GM19328 (cell line): Measurements from ENCODE around the gene DAB1.
"Not testable (repeated sequence)": the region's sequence is repeated elsewhere in the genome, so short reads cannot be mapped to it uniquely, and the experiment has no call there.

Source experiments
- ATAC-seq: cut with Tn5 transposase; IDR thresholded peaks from one replicate; pipeline ENCODE4 v1.9.1; 2021; ENCODE audit warnings: mild to moderate bottlenecking, moderate library complexity; ENCODE audit not compliant: unreplicated experiment

DAB1 gene

DNA sequence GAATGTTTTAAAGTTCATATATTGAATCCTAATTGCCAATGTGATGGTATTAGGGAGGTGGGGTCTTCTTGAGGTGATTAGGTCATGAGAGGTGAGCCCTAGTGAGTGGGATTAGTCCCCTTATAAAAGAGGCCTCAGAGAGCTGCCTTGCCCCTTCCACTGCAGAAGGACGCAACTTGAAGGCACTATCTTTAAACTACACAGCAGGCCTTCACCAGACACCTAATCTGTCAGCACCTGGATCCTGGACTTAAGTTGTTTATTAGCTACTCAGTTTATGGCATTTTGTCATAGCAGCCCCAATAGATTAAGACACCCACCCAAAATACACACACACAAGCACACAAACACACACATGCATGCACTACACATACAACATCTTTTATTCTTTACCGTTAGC lies 61.4 kb downstream of the DAB1 start:
- no peak for ATAC-seq

GRCh38 chr1:57361516-57361915 lies 62.3 kb downstream of the DAB1 start:
- ATAC-seq, result no peak

DNA sequence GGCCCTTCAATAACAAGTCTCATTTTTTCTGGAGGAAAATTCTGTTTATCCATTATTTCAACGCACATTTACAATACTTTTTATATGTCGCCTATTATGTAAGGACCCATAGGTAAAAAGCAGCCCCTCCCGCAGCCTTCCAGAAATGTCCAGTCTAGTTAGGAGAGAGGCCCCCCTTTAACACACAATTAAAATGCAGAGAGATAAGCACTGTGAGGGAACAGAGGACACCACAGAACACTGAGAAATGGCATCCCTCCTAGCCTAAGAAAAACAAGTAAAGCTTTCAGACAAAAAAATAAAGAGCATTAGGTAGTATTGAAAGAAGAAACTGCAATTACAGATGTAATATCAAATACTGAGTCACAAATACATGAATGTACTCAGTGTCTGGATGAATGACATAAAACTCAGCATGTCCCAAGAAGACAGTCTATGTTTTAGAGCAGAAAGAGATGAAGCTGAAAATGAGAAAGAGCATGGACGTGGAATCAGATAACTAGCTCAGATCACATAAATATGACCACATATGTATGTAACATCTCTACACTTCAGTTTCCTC lies 62.9 kb downstream of the DAB1 start:
- no peak for ATAC-seq

- ATAC-seq, result no peak
Observed at GRCh38 chr1:57357462-57357861, 66.4 kb downstream of the DAB1 start.

- no peak for ATAC-seq
Observed at GRCh38 chr1:57353654-57354053, 70.2 kb downstream of the DAB1 start.

DNA sequence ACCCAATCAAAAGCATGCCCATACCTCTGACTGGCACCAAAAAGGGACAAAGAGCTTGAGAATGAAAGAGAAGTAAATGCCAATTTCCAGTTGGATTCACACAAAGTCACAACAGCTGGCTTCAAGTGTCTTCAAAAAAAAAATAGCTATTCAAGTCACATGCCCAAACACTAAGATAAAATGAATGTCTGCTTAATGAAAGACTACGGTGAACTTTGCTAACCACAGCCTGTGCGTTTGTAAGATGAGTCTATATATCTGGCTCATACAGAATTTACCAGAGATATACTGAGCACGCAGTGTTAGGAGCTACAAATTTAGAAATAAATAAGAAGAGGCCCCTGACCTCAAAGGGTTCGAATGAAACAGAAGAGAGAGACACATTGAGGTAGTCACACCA lies 73.2 kb downstream of the DAB1 start:
- no peak for ATAC-seq

GRCh38 chr1:57348921-57349320 lies 74.9 kb downstream of the DAB1 start:
- ATAC-seq, result no peak

DNA sequence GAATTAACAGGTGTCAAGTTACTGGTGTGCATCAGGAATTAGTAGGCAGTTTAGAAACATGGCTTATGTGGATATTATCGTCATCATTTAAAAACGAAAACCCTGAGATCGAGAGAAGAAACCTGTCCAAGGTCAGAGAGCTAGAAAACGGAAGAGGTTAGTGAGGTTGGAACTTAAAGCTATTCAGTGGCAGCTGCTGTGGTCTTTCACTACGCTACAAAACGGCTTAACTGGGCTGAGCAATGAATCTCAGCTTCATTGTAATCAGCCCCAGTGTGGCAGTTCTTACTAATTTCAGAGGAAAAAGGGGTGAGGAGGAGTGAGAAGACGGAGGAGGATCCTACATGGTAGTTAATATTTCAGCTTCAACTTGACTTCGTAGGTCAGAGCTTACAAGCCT lies 77.9 kb downstream of the DAB1 start:
- no peak for ATAC-seq

DNA sequence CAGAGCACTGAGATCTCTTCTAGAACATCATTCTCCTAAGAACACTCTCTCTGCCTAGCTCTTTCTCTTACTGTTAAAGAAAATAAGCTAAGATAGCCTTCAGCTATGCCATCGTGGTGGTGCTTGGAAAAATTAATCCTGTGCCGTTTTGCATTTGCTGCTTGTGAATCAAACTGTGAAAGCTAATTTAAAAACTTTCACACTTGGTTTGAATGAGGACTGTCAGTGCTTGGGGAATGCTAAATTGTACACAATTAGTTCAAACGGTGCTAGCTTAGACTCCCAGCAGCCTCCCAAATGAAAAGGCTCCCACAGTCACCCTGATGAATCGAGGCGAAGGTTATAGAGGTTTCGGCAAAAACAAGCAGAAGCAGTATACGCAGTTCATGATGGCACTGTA lies 79.6 kb downstream of the DAB1 start:
- ATAC-seq, result no peak

DNA sequence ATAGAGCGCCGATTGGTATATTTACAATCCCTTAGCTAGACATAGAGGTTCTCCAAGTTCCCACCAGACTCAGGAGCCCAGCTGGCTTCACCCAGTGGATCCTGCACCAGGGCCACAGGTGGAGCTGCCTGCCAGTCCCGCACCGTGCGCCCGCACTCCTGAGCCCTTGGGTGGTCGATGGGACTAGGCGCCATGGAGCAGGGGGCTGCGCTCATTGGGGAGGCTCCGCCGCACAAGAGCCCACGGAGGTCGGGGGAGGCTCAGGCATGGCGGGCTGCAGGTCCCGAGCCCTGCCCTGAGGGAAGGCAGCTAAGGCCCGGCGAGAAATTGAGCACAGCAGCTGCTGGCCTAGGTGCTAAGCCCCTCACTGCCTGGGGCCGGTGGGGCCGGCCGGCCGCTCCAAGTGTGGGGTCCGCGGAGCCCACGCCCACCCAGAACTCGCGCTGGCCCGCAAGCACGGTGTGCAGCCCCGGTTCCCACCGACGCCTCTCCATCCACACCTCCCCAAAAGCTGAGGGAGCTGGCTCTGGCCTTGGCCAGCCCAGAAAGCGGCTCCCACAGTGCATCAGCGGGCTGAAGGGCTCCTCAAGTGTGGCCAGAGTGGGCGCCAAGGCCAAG lies 80.5 kb downstream of the DAB1 start:
- ATAC-seq, result not testable (repeated sequence)

DNA sequence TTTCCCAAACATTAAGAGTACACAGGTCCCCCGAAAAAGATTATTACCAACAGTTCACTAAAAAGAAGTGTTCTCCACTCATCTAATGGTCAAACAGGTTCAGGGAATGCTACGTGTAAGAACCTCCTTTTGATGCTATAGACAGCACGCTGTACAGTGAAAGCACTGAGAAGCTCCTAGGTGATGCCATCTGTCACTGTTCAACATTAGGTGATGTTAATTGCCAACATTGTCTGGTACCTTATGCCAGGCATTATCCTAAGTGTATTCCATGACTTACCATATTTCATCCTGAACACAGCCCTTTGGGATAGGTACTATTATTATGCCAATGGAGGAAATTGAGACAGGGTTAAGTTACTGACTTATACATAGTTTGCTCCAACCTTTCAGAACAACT lies 82.1 kb downstream of the DAB1 start:
- ATAC-seq, result no peak

GRCh38 chr1:57340334-57341070 lies 83.4 kb downstream of the DAB1 start:
- no peak for ATAC-seq

DNA sequence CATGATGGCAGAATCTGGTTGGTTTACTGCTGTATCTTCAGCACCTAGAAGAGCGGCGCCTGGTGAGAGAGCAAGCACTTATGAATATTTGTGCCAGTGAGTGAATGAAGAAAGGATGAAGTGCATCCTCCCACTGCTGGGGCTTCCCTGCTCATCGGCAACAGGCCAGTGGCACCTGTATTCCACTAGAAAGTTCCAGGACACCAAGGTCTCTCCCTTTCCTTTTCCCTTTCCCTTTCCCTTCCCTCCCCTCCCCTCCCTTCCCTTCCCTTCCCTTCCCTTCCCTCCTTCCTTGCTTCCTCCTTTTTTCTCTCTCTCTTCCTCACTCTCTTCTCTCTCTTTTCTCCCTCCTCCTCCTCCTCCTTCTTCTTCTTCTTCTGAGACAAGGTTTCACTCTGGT lies 86.2 kb downstream of the DAB1 start:
- ATAC-seq, result no peak

DNA sequence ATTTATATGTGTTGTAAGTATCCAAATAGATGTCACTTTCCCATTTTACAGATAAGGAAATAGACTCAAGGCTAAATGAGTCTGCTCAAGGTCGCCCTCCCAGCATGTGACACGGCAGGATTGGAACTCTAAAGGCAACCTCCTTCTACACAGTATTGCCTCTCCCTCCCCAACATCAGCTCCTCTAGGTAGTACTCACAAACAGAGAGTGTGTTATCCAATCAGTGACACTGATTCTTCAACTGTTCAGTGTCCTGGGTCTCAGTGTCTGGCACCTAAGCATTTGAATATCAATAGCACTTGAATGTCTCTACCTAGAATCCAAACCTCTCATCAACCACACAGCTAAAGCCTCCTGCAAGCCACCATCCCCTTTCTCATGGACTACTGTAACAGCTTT lies 87.1 kb downstream of the DAB1 start:
- ATAC-seq, result no peak

DNA sequence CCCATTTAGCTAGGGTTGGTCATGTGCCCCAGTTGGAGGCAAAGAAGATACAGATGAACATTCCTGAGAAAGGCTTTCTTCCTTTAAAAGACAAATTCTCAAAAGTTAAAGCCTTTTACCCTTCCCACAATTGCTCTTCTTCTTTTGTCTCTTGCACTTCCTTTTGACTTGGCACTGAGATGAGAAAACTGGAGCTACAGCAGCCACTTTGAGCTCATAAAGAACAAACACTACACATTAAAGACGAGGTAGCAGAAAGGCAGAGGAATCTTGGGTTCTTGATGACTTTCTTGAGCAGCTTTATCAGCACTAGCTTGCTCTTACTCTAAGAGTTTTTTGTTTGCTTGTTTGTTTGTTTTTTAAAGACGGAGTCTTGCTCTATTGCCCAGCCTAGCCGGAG lies 92.2 kb downstream of the DAB1 start:
- no peak for ATAC-seq

DNA sequence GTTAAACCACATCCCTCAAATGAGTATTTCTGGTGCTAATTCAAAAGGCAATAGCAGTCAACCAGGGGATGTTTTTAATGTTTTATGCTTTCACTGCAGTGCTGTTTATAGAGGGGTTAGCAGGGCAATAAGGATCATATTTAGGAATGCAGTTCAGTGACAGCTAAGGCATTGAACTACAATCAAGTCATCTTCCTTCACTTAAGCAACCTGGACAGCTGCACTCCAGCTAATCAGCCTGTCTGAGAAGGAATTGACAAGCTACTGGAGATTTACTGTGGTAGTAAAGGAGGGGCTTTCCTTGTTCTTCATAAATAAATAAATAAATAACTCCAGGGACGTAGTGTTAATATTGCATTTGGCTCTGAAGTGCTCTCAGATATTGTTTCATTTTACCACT lies 93.9 kb downstream of the DAB1 start:
- no peak for ATAC-seq

GRCh38 chr1:57329001-57329527 lies 94.8 kb downstream of the DAB1 start:
- ATAC-seq, result no peak

DNA sequence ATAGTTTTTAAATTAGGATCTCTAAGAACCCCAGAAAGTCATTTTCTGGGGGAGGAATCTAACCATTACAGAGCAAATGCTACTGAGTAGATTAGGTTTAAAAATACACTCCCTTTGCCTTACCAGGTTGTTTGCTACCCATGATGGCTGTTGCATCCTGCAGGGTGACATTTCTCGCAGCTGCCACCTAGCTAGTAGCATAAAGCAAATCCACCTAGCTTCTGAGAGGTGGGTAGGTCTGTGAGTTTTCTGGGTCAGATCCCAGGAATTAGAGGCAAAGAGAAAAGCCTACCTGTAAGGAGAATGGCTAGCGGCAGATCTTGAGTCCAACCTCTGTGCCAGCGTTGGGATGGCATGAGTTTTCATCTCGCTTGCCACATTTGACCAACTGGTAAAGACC lies 95.9 kb downstream of the DAB1 start:
- no peak for ATAC-seq

DNA sequence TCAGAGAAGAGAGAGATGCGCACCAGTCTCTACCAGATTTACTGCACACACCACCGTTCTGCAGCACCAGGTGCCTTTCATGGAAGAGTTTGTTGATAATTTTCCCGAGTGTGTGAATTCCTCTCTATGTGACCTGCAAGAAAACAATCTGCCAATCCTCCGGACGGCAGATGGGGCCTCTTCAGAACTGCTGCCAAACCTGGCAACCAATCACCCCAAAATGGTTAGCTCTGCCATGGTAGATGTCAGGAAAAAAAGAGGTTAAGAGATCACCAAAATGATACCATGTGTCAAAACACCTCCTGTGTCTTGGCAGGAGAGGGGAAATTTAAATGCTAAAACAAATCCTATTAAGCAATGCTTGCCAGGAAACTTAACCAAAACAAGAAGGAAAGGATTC lies 96.5 kb downstream of the DAB1 start:
- no peak for ATAC-seq

DNA sequence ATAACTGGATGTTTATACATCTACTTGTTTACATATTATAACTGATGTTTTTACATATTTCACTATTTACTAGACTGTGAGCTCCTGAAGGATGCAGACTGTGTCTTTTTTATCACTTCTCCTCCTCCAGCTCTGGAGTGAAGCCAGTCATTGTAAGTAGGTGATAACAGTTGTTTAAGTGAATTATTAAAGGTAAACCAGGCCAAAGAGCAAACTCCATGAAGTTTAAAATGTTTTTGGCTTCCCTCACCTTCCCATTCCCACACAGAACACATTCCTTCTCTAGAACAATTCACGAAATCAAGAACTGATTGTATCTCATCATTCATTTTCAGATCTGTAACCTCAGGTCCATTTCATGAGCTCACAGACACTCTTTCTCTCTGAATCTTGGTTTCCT lies 98.3 kb downstream of the DAB1 start:
- ATAC-seq, result no peak

DNA sequence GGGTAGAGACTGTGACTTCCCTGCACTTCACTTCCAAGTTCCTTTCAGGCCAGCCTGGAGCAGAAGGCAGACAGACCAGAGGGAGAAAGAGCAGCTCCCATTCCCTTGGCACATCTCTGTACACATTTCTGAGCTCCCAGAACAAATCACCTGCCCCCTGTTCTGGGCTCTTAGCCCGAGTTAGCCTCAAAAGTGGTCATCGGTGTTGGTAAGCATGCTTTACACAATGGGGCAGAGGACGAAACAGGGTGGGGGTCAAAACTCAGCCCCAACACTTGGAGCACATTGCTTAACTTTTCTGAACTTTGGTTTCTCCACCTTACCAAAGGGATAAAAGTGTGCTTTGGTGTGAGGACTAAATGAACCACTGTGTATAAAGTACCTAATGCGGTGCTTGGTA lies 98.7 kb downstream of the DAB1 start:
- ATAC-seq, result no peak

GRCh38 chr1:57324388-57324787 lies 99.5 kb downstream of the DAB1 start:
- no peak for ATAC-seq
